KOPT-K1 (cell line): ENCODE results near the gene RELL2.

Source experiments
- H3K27ac ChIP-seq: fragments of 200-600 bp; sonication (generic); 2 replicates; pipeline ENCODE4 v1.5.1; 2016; ENCODE audit warnings: antibody characterized with exemption, mild to moderate bottlenecking, low read depth, low read length; ENCODE audit not compliant: poor library complexity, severe bottlenecking
- H3K36me3 ChIP-seq: fragments of 200-600 bp; sonication (generic); 2 replicates; pipeline ENCODE4 v1.5.1; 2017; ENCODE audit warnings: antibody characterized with exemption, mild to moderate bottlenecking, low read length, moderate library complexity; ENCODE audit not compliant: insufficient read depth
- H3K9me3 ChIP-seq: fragments of 200-600 bp; sonication (generic); 2 replicates; pipeline ENCODE4 v1.5.1; 2017; ENCODE audit warnings: antibody characterized with exemption, low read length, mild to moderate bottlenecking; ENCODE audit not compliant: insufficient read depth, poor library complexity, severe bottlenecking

The RELL2 gene

DNA sequence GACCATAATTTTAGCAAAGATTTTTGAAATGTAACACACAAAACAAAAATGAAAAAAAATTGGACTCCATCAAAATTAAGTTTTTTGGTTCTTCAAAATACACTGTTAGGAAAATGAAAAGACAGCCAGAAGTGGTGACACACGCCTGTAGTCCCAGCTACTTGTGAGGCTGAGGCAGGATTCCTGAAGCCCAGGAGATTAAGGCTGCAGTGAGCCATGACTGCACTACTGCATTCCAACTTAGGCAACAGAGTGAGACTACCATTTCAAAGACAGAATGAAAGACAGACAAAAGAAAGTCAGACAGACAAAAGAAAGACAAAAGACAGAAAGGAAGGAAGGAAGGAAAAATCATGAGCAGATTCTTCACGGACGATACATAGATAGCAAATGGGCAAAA lies 25.5 kb upstream of the RELL2 start:
- peak overlapping the region; percentile 34 for H3K27ac ChIP-seq
- H3K9me3 ChIP-seq: no peaks in the 10 kb centered on the region
- H3K36me3 ChIP-seq: peaks cover 27% of the 10 kb centered on the region

GRCh38 chr5:141613344-141613743 lies 23.5 kb upstream of the RELL2 start:
- Histone ChIP-seq H3K9me3 (no peaks in the 10 kb centered on the region), H3K36me3 (peaks cover 35% of the 10 kb centered on the region), H3K27ac (peak overlapping the region; percentile 1)

DNA sequence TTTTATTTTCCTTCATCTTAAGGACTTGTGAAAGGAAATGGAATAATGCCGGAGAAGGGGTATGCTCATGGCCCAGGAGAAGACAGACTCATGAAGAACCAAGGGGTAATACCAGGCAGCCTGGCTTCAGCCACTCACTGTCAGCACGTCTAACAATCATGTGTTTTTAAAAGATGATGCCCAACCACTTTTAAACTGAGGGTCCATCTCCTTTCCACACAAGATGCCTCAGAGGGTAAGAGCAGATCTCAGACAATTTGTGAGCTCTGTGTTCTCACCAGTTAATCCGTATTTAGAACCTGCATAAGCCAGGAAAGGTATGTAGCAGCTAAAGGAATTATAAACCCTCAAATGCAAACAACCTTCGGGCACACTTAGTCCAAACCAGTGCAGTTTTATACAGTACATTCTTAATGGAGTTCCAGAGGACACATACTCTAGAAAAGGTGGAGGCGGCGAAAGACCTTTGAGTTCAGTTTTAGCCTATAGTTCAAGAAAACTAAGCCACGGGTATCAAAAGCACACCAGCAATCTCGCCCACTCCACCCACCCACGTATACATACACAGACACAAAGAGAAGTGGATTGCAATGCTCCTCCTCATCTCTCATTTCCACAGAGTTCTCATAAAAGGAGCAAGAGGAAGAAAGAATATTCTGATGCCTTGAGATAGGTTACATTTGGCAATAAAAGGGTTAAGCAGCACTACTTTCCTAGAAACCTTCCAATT lies 20.6 kb upstream of the RELL2 start:
- Histone ChIP-seq H3K27ac (peak overlapping the region; percentile 92), H3K36me3 (peaks cover 46% of the 10 kb centered on the region)

DNA sequence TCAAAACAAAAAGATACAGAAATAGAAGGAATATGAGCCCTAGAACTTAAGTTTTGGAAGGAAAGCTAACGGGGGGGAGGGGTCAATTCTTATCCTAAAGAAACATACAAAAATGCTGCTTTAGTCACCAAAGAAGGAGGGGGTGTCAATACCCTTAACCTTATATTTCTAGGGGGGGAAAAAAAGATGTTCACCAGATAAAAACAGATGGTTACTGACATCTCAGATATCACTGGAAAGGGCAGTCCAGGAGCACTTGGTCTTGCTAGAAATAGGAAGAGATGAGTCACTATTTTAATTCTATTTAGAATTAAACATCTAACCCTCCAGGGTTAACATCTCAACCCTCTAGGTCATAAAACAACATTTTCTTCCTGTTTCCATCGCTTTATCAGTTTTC lies 19.7 kb upstream of the RELL2 start:
- Histone ChIP-seq H3K9me3 (no peaks in the 10 kb centered on the region), H3K27ac (peak overlapping the region; percentile 92), H3K36me3 (peaks cover 48% of the 10 kb centered on the region)

More for the DNA sequence above, 20.6 kb upstream of the RELL2 start:
- H3K9me3 ChIP-seq: no peaks in the 10 kb centered on the region

DNA sequence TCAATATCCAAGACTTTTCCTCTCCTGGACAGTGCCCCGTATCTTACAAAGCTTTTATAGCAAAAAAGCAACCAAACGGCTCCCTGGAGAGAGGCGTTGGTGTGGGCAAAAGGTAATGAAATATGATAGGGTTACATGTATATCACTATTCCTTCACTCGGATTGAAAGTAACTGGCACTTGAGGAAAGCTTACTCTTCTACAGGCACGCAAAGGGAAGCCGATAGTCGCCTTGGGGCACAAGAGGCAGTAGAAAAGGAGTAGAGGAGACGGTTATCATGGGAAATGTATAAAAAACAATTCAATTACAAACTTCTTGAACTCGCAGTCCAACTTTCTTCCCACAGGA lies 19.1 kb upstream of the RELL2 start:
- peaks cover 48% of the 10 kb centered on the region for H3K36me3 ChIP-seq
- H3K27ac ChIP-seq: peak overlapping the region; percentile 92
- no peaks in the 10 kb centered on the region for H3K9me3 ChIP-seq

DNA sequence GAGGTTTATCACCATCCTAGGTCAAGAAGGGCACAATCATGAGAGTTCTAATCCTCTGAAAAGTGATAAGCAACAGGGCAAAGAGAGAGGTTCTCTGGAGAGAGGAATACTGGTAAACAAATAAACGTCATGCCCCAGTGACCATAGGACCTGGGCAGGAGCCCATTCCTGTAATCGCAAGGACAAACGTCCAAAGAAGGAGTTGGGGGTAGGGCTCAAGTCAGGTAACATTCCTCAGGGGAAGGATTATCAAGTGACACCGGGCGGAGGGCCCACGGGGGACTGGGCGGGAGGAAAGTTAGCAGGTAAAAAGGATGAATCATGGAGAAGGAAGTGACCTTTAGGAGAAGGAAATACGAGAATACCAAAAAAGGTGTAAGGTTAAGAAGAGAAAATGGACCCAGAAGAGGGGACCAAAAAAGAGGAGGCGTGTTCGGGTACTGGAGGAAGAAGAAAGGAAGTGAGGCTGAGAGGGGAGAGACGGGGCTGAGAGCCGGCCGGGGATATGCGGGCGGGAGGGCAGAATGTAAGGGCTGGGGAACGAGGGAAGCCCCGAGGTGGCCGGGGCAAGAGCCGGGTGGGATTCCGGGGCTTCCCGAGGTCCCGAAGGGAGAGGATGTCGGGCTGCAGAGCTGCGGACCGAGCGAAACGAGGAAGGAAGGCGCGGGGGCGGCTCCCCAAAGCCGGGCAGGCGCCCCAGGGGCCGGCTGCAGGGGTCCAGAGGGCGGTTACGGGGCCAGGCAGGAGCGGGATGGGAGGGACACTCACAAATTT lies 18.6 kb upstream of the RELL2 start:
- Histone ChIP-seq H3K36me3 (peaks cover 54% of the 10 kb centered on the region), H3K27ac (peak overlapping the region; percentile 92), H3K9me3 (no peaks in the 10 kb centered on the region)

DNA sequence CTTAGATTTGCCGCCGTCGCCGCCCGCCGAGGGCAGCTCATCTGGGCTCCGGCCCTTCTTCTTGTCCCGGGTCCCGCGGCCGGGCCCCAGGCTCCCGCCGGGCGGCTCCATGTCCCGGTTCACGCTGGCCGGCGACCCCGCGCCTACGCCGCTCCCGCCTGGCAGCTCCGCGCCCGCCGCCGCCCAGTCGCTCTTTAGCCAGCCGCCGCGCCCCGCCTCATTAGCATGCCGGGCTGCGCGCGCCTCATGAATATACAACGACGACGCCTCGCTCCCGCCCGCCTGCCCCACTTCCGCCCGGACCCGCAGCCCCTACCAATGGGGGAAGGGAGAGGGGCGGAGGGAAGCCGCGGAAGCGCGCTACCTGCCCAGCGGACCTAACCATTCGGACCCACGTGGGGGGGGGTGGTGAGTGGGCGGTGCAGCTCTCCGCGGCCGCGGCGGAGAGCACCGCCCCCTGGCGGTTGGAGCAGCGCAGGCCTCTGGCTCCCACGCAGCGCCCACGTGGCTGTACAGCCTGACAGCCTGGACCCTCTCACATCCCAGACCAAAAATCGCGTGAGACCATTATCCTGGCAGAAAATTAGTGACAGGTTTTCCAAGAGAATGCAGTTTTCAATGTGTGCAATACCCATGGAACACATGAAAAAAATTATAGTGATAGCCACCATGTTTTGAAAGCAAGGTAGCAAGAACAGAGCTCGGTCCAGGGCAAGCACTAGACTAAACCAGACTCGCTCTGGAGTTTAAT lies 17.8 kb upstream of the RELL2 start, which contains the start of gene DIAPH1:
DIAPH1 (minus strand) TSS at position 197 of the 751 bp plus-strand sequence; CDS start at position 111, 86 bp downstream.
- H3K36me3 ChIP-seq: peaks cover 62% of the 10 kb centered on the region
- H3K9me3 ChIP-seq: no peaks in the 10 kb centered on the region
- peak within 1 kb of the TSS; percentile 92 for H3K27ac ChIP-seq

- H3K36me3 ChIP-seq: peaks cover 89% of the 10 kb centered on the region
- peak overlapping the region; percentile 52 for H3K27ac ChIP-seq
- H3K9me3 ChIP-seq: no peaks in the 10 kb centered on the region
Observed at GRCh38 chr5:141623186-141623585, 13.6 kb upstream of the RELL2 start.

- H3K27ac ChIP-seq: peak overlapping the region; percentile 52
- H3K9me3 ChIP-seq: no peaks in the 10 kb centered on the region
- peaks cover 93% of the 10 kb centered on the region for H3K36me3 ChIP-seq
Observed at GRCh38 chr5:141623611-141624010, 13.2 kb upstream of the RELL2 start.

DNA sequence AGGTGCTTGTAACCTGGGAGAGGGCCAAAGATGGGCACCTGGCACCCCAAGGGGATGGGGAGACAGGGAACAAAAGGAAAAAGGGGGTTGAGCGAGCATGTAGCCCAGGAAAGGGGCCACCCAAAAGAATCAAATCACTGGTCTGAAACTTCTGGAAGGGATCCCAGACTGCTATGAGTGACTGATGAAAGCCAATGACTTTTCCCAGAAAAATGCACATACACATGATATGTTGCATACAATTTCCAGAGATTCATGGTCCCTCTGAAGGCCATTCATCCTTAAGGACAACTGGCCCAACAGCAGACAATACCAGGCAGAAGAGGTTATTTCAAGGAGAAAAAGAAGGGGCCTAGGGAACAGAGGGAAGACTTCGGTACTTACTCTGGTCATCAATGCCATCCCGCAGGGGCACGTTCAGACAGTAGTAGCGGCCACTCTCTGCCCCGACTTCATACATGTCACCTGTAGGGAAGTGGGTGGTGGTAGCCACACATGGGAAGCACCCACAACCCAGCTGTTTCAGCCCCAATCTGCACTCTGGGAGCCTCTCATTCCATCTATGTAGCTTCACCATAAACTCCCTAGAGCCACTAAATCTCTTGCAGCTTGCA lies 8.5 kb upstream of the RELL2 start:
- Histone ChIP-seq H3K9me3 (no peaks in the 10 kb centered on the region), H3K27ac (no peak overlapping the region), H3K36me3 (peaks cover 98% of the 10 kb centered on the region)

DNA sequence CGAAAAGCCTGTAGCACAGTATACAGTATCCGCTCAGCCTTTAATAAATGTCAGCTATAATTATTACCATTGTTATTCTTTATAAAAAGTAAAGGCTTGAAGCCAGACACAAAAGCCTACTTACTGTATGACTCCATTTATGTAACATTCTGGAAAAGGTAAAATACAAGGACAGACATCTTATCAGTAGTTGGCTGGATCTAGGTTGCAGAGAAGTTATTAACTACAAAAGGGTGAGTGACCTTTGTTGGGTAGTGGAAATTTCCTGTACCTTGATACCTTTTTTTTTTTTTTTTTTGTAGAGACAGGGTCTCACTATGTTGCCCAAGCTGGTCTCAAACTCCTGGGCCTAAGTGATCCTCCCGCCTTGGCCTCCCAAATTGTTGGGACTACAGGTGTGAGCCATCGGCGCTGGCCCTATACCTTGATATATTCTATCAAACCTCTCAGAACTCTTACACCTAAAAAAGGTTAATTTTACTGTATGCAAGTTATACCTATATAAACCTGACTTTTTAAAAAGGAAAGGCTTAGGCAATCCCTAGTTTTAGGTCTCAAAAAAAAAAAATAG lies 6.1 kb upstream of the RELL2 start:
- Histone ChIP-seq H3K9me3 (no peaks in the 10 kb centered on the region), H3K27ac (no peak overlapping the region), H3K36me3 (peaks cover 83% of the 10 kb centered on the region)

- Histone ChIP-seq H3K9me3 (no peaks in the 10 kb centered on the region), H3K27ac (no peak overlapping the region), H3K36me3 (peaks cover 63% of the 10 kb centered on the region)
Observed at GRCh38 chr5:141632650-141633049, 4.1 kb upstream of the RELL2 start.

GRCh38 chr5:141633871-141634561 lies 2.8 kb upstream of the RELL2 start:
- no peaks in the 10 kb centered on the region for H3K9me3 ChIP-seq
- H3K36me3 ChIP-seq: peaks cover 49% of the 10 kb centered on the region
- no peak overlapping the region for H3K27ac ChIP-seq

DNA sequence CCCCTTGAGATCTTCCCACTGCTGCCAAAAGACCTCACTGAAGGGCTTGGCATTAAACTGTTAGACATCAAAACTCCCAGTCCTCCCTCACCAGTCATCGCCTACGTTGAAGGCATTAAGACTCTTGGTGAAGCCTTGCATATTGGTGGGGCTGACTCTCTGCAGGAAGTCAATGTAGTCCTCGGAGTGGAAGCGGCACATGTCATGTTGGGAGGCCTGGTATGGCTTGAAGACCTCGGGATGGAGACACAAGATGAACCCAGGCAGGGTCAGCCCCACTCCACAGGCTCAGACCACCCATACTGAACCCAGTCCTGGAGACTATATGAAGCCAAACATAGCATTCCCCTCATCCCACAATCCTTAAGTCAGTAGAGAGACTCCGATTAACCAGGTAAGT lies 2.1 kb upstream of the RELL2 start:
- Histone ChIP-seq H3K27ac (no peak overlapping the region), H3K36me3 (peaks cover 42% of the 10 kb centered on the region)

More for the DNA sequence above, 2.1 kb upstream of the RELL2 start:
- H3K9me3 ChIP-seq: no peaks in the 10 kb centered on the region
